CD14-positive monocyte (primary cell): Measurements from ENCODE around the gene TEAD4. TPM values are rescaled to one million over a fixed set of nuclear protein-coding genes. Genes with fewer than 3 reads are reported as not detected.

ENCODE experiments used
- DNase-seq, 3 donors: peaks; one replicate each; pipeline ENCODE4 v3.0.0-alpha.2; 2011 to 2022
- H2AFZ ChIP-seq: 2 replicates; pipeline ENCODE4 v1.6.0; 2012; ENCODE audit warnings: mild to moderate bottlenecking, low read depth, low read length, inconsistent platforms; ENCODE audit not compliant: insufficient read depth, poor library complexity, severe bottlenecking
- H3K27ac ChIP-seq, 2 donors: 1 replicate in 1 of 2; 2 replicates in 1 of 2; pipeline ENCODE4 v1.5.1; 2012 to 2013; ENCODE audit warnings: low read length in 2 of 2, control low read depth in 1 of 2, inconsistent platforms in 1 of 2, low read depth in 1 of 2, mild to moderate bottlenecking in 1 of 2
- H3K27me3 ChIP-seq, 2 donors: one replicate each; pipeline versions ENCODE4 v1.6.0 to v1.6.1; 2011 to 2013; ENCODE audit warnings: low read length in 2 of 2; ENCODE audit not compliant: control insufficient read depth in 2 of 2, insufficient read depth in 2 of 2
- H3K36me3 ChIP-seq, 2 donors: replicated peaks in 1 of 2; 1 replicate in 1 of 2; 2 replicates in 1 of 2; pipeline versions ENCODE4 v1.5.1 to v1.6.1; 2012 to 2013; ENCODE audit warnings: low read length in 2 of 2, control low read depth in 1 of 2, inconsistent platforms in 1 of 2, mild to moderate bottlenecking in 1 of 2; ENCODE audit not compliant: insufficient read depth in 2 of 2, control insufficient read depth in 1 of 2
- H3K4me1 ChIP-seq, 2 donors: 1 replicate in 1 of 2; 2 replicates in 1 of 2; pipeline versions ENCODE4 v1.5.1 to v1.6.1; 2012 to 2013; ENCODE audit warnings: low read length in 2 of 2, control low read depth in 1 of 2, inconsistent platforms in 1 of 2, mild to moderate bottlenecking in 1 of 2, moderate library complexity in 1 of 2; ENCODE audit not compliant: insufficient read depth in 2 of 2, control insufficient read depth in 1 of 2
- H3K4me2 ChIP-seq: replicated peaks from 2 replicates; pipeline ENCODE3; 2012; ENCODE audit warnings: low read length, moderate library complexity, mild to moderate bottlenecking; ENCODE audit not compliant: poor library complexity, severe bottlenecking; ENCODE audit errors: extremely low read depth
- H3K4me3 ChIP-seq, 3 experiments: fragments of 200-600 bp in 1 of 3; sonication (generic) in 1 of 3; replicated peaks in 1 of 3; 1 replicate in 2 of 3; 2 replicates in 1 of 3; pipeline ENCODE4 v1.5.1; 2011 to 2013; ENCODE audit warnings: low read length in 3 of 3, mild to moderate bottlenecking in 3 of 3, control low read depth in 2 of 3, low read depth in 2 of 3, inconsistent platforms in 1 of 3, moderate library complexity in 1 of 3
- H3K79me2 ChIP-seq: 2 replicates; pipeline ENCODE4 v1.6.0; 2012; ENCODE audit warnings: mild to moderate bottlenecking, control low read depth, inconsistent platforms, low read length, moderate library complexity; ENCODE audit not compliant: insufficient read depth
- H3K9ac ChIP-seq: 2 replicates; pipeline ENCODE4 v1.6.0; 2017; ENCODE audit warnings: low read length, mild to moderate bottlenecking; ENCODE audit not compliant: insufficient read depth, poor library complexity, severe bottlenecking
- H3K9me3 ChIP-seq, 2 donors: replicated peaks in 1 of 2; 1 replicate in 1 of 2; 2 replicates in 1 of 2; pipeline versions ENCODE4 v1.5.1 to v1.6.1; 2012 to 2013; ENCODE audit warnings: low read length in 2 of 2, control low read depth in 1 of 2; ENCODE audit not compliant: control insufficient read depth in 1 of 2, insufficient read depth in 1 of 2
- H4K20me1 ChIP-seq: 2 replicates; pipeline ENCODE4 v1.6.0; 2012; ENCODE audit warnings: mild to moderate bottlenecking, low read length, control low read depth, moderate library complexity; ENCODE audit not compliant: insufficient read depth
- H3K27ac Mint-ChIP-seq, 7 donors: one replicate each; pipeline ENCODE4 v1.8.0; 2020; ENCODE audit warnings: mild to moderate bottlenecking in 7 of 7, mixed read lengths in 7 of 7, moderate library complexity in 6 of 7, inconsistent platforms in 2 of 7
- H3K27me3 Mint-ChIP-seq, 3 donors: one replicate each; pipeline ENCODE4 v1.8.0; 2021 to 2022; ENCODE audit warnings: low read depth in 3 of 3, mild to moderate bottlenecking in 3 of 3, mixed read lengths in 3 of 3, moderate library complexity in 3 of 3, inconsistent platforms in 1 of 3
- H3K36me3 Mint-ChIP-seq, 2 donors: one replicate each; pipeline ENCODE4 v1.8.0; 2020; ENCODE audit warnings: mixed read lengths in 2 of 2, inconsistent platforms in 1 of 2, mild to moderate bottlenecking in 1 of 2
- H3K4me1 Mint-ChIP-seq: one replicate; pipeline ENCODE4 v1.8.0; 2020; ENCODE audit warnings: mild to moderate bottlenecking, mixed read lengths
- H3K4me3 Mint-ChIP-seq, 2 donors: one replicate each; pipeline ENCODE4 v1.8.0; 2020; ENCODE audit warnings: mild to moderate bottlenecking in 2 of 2, mixed read lengths in 2 of 2, moderate library complexity in 1 of 2
- H3K9me3 Mint-ChIP-seq, 7 donors: one replicate each; pipeline ENCODE4 v1.8.0; 2020 to 2022; ENCODE audit warnings: mixed read lengths in 7 of 7, mild to moderate bottlenecking in 6 of 7, moderate library complexity in 6 of 7, inconsistent platforms in 2 of 7
- WGBS: methylation state at CpG from one replicate; pipeline ENCODE4 v1.1.5; 2013; ENCODE audit warnings: missing lambda C conversion rate; ENCODE audit not compliant: insufficient coverage; 5-methylcytosine and 5-hydroxymethylcytosine counted together
- intact Hi-C, 2 donors: fragments of 100-400 bp; cut with micrococcal nuclease; formaldehyde crosslinking; loops; one replicate each; pipeline versions ENCODE4 v1.15.0 to v1.15.1; 2023
- polyA plus RNA-seq, 3 donors: library from polyadenylated mRNA; depleted of rRNA in 1 of 3; unstranded in 2 of 3; stranded (reverse) in 1 of 3; fragments of 300-500 nt in 2 of 3; fragments of >200 nt in 1 of 3; fragmentation: Illumina TruSeq in 2 of 3; gene quantifications; 1 replicate in 2 of 3; 2 replicates in 1 of 3; pipeline ENCODE4 v1.2.3, GENCODE V29; 2012 to 2021
- TF ChIP-seq, protein P1 (sequence below): fragments of 200-600 bp; IDR thresholded peaks from one replicate; pipeline ENCODE4 v1.8.0; 2022; ENCODE audit warnings: antibody characterized with exemption, mild to moderate bottlenecking

Gene TEAD4
- polyA plus RNA-seq, 3 donors = not detected

DNA sequence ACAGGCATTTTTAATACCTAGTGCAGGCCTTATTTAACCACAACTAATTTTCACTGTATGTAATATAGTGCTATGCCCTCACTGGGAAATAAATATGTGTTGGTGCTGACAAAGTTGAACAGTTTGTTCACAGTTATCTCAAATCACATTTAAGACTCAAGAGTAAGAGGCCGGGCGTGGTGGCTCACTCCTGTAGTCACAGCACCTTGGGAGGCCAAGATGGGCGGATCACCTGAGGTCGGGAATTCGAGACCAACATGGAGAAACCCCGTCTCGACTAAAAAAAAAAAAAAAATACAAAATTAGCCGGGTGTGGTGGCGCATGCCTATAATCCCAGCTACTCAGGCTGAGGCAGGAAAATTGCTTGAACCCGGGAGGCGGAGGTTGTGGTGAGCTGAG, 22.9 kb upstream of the TEAD4 start:
- H3K27me3 Mint-ChIP-seq = no peaks in the 10 kb centered on the region
- TF ChIP-seq, protein P1, sequence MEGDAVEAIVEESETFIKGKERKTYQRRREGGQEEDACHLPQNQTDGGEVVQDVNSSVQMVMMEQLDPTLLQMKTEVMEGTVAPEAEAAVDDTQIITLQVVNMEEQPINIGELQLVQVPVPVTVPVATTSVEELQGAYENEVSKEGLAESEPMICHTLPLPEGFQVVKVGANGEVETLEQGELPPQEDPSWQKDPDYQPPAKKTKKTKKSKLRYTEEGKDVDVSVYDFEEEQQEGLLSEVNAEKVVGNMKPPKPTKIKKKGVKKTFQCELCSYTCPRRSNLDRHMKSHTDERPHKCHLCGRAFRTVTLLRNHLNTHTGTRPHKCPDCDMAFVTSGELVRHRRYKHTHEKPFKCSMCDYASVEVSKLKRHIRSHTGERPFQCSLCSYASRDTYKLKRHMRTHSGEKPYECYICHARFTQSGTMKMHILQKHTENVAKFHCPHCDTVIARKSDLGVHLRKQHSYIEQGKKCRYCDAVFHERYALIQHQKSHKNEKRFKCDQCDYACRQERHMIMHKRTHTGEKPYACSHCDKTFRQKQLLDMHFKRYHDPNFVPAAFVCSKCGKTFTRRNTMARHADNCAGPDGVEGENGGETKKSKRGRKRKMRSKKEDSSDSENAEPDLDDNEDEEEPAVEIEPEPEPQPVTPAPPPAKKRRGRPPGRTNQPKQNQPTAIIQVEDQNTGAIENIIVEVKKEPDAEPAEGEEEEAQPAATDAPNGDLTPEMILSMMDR = no peak
- H3K79me2 ChIP-seq = no peaks in the 10 kb centered on the region
- H3K27ac ChIP-seq = no peak overlapping the region
- H3K4me1 Mint-ChIP-seq = no peaks in the 10 kb centered on the region
- H3K4me3 ChIP-seq = no peak overlapping the region
- intact Hi-C loops = no loop called here
- no peak overlapping the region for H3K9ac ChIP-seq
- peaks cover 0 to 2% of the 10 kb centered on the region in 2 donors for H3K36me3 ChIP-seq
- no peaks in the 10 kb centered on the region for H3K9me3 ChIP-seq
- no peak overlapping the region for H3K27ac Mint-ChIP-seq
- H3K27me3 ChIP-seq = no peaks in the 10 kb centered on the region
- no peaks in the 10 kb centered on the region for H3K4me1 ChIP-seq
- H3K9me3 Mint-ChIP-seq = no peaks in the 10 kb centered on the region
- no peak overlapping the region for H3K4me3 Mint-ChIP-seq
- H2AFZ ChIP-seq = no peak overlapping the region
- peaks cover 17 to 23% of the 10 kb centered on the region in 2 donors for H3K36me3 Mint-ChIP-seq
- no peaks in the 10 kb centered on the region for H4K20me1 ChIP-seq
- no peak overlapping the region for H3K4me2 ChIP-seq
- WGBS = 95% methylated on average over 5 of the region's 11 CpGs
- no peak for DNase-seq

DNA sequence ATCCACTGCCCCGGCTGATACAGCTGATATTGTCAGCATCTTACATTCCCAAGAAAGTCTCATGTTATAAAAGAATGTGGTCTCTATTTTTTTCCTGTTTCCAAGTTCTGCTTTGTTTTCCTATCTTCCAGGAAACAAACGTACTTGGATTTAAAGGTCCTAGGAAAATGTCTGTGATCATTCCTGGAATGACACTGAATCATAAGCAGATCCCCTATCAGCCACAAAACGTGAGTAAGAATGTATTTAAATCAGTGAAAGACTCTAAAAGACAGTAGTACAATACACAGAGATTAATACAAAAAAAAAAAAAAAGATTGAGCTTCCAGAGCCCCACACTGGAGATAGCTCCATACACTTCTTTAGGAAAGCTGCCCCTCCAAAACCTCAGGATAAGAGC, 21.7 kb upstream of the TEAD4 start:
- TF ChIP-seq, protein P1 = no peak

More for the DNA sequence above, 21.7 kb upstream of the TEAD4 start:
- Mint-ChIP-seq H3K4me3 (no peak overlapping the region), H3K4me1 (no peaks in the 10 kb centered on the region), H3K36me3 (peaks cover 15 to 22% of the 10 kb centered on the region in 2 donors), H3K9me3 (no peaks in the 10 kb centered on the region), H3K27me3 (no peaks in the 10 kb centered on the region), H3K27ac (no peak overlapping the region)
- DNase-seq = no peak
- intact Hi-C loops = no loop called here
- no peaks in the 10 kb centered on the region for H3K79me2 ChIP-seq
- no CpG with 5 or more reads among the region's 3 CpGs for WGBS
- H4K20me1 ChIP-seq = no peaks in the 10 kb centered on the region
- no peak overlapping the region for H3K27ac ChIP-seq
- H3K4me2 ChIP-seq = no peak overlapping the region
- H3K9me3 ChIP-seq = no peaks in the 10 kb centered on the region
- peaks cover 0 to 2% of the 10 kb centered on the region in 2 donors for H3K36me3 ChIP-seq
- no peaks in the 10 kb centered on the region for H3K27me3 ChIP-seq
- H3K4me1 ChIP-seq = no peaks in the 10 kb centered on the region
- no peak overlapping the region for H3K4me3 ChIP-seq
- no peak overlapping the region for H2AFZ ChIP-seq
- H3K9ac ChIP-seq = no peak overlapping the region
